ENCODE results near the gene PHACTR1. TPM values are rescaled to one million over a fixed set of nuclear protein-coding genes. Genes with fewer than 3 reads are reported as not detected.

The PHACTR1 gene
- total and polyA plus RNA-seq, 8 donors, result 1.4 to 12.4 (median 9.3) TPM

DNA sequence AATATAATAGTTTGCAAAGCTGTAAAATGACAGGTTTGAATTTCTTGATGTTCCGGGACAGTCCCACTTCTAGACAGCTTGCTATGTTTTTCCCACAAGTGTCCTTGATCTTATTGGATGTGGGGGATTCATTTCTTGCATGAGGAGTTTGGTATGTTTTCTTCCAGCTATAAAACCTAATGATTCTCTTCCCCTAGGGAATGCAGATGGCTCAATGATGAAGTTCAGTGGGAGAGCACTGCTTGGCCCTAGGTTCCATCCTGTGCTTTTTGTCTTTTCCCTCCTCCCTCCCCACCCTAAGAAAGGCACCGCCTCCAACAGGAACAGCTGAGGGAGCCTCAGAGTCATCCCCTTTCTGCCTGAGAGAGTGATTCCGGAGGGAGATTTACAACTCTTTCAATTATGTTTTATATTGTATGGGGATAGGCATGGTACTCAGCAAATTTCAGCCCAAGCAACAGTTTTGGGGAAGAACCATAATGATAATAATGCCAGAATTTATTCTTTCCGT is 149.2 kb downstream of the PHACTR1 start:
- 50 to 57% methylated on average over 4 of the region's 4 CpGs for WGBS, 2 donors
- no peaks in the 10 kb centered on the region for H3K36me3 ChIP-seq
- DNase-seq (no peak), ATAC-seq (no peak), FAIRE-seq (no peak)
- no peaks in the 10 kb centered on the region for H3K4me1 ChIP-seq
- intact Hi-C loops (cut with DNase I), result no loop called here
- H3K9me3 ChIP-seq, result no peaks in the 10 kb centered on the region
- TF ChIP-seq, protein P1, sequence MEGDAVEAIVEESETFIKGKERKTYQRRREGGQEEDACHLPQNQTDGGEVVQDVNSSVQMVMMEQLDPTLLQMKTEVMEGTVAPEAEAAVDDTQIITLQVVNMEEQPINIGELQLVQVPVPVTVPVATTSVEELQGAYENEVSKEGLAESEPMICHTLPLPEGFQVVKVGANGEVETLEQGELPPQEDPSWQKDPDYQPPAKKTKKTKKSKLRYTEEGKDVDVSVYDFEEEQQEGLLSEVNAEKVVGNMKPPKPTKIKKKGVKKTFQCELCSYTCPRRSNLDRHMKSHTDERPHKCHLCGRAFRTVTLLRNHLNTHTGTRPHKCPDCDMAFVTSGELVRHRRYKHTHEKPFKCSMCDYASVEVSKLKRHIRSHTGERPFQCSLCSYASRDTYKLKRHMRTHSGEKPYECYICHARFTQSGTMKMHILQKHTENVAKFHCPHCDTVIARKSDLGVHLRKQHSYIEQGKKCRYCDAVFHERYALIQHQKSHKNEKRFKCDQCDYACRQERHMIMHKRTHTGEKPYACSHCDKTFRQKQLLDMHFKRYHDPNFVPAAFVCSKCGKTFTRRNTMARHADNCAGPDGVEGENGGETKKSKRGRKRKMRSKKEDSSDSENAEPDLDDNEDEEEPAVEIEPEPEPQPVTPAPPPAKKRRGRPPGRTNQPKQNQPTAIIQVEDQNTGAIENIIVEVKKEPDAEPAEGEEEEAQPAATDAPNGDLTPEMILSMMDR (IDR thresholded peaks at IDR 0.05), result no peak
- H3K27me3 ChIP-seq, result peaks cover 0 to 13% (median 0%) of the 10 kb centered on the region in 4 donors
- no peak overlapping the region for H3K4me3 ChIP-seq
- H3K27ac ChIP-seq, result no peak overlapping the region

DNA sequence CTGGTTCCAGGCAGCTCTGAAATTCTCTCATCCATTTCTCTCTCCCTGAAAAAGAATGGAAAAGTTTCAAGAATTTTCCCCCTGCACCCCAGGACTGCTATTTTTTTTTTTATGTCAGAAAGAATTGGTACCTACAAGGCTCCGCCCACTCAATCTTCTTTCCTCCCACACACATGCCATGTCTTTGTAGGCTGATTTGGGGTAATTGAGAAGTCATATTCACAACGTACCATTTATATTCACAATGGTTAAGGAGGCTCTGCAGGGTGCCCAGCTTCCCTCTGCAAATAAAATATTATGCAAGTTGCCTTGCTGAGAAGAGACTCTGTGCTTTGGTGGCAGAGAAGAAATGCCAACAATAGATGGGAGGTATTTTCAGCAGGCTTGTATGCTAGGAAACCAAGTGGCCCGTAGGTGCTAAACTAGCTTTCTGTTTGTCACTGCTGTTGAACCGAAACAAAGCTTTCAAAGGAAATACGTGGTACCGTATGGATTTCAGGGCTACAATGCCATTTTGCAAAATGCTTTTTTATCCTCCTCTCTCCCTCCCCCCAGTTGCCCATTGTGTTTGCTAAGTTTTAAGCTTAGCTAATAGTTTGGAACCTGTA is 150.0 kb downstream of the PHACTR1 start:
- DNase-seq (no peak), FAIRE-seq (no peak), ATAC-seq (no peak)
- no peak overlapping the region for H3K4me3 ChIP-seq
- H3K36me3 ChIP-seq, result no peaks in the 10 kb centered on the region
- 65 to 73% methylated on average over 6 of the region's 6 CpGs for WGBS, 2 donors
- H3K9me3 ChIP-seq, result no peaks in the 10 kb centered on the region
- H3K4me1 ChIP-seq, result no peaks in the 10 kb centered on the region
- intact Hi-C loops (cut with DNase I), result no loop called here
- H3K27me3 ChIP-seq, result peaks cover 0 to 13% (median 0%) of the 10 kb centered on the region in 4 donors
- no peak overlapping the region for H3K27ac ChIP-seq
- TF ChIP-seq, protein P1 (IDR thresholded peaks at IDR 0.05), result no peak

DNA sequence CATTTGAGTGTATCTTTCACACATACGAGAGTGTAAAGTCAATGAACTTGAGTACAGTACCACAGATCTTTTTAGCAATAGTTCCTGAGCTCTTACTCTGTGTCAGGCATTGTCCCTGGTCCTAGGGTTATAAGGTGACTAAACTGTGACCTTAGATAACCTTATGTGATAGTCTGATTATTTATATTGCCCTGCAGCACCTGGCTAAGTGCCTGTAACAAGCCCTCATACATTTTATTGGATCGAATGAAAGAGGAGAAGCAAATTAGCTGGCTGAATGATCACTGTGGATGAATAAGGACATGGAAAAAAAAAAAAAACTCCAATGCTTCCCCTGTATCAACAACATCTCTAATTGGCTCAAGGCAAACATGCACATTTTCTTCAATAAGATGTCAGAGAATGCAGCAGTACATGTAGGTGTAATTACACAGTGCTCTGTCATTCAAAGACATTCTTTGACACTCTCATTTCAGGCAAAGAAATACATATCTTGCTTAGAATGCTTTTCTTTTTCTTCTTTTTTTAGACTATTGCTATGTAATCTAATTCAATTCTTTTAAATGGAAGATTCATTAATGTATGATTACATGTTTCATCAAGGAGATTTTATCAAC is 153.4 kb downstream of the PHACTR1 start:
- no peaks in the 10 kb centered on the region for H3K36me3 ChIP-seq
- no peak overlapping the region for H3K27ac ChIP-seq
- no peaks in the 10 kb centered on the region for H3K4me1 ChIP-seq
- no peak for DNase-seq
- intact Hi-C loops (cut with DNase I), result no loop called here
- no peak overlapping the region for H3K4me3 ChIP-seq
- FAIRE-seq, result no peak
- peaks cover 0 to 13% (median 0%) of the 10 kb centered on the region in 4 donors for H3K27me3 ChIP-seq
- TF ChIP-seq, protein P1 (IDR thresholded peaks at IDR 0.05), result no peak
- WGBS, 2 donors, result 47 to 49% methylated on average over 2 of the region's 2 CpGs
- no peak for ATAC-seq
- no peaks in the 10 kb centered on the region for H3K9me3 ChIP-seq

DNA sequence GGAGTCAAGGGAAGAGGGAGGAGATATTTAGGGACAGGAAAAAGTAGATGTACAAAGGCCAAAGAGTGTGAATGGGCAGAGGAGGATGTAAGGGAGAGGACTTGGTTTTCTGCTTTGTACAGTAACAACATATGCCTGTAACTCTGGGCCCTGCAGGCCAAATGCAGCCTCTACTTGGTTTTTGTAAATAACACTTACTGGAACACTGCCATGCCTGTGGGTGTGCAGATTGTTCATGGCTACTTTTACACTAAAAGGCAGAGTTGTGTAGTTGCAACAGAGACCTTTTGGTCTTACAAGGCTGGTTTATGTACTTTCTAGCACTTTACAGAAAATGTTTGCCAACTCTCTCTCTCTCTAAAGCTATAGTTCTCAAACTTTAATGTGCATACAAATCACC is 157.1 kb downstream of the PHACTR1 start:
- no peaks in the 10 kb centered on the region for H3K9me3 ChIP-seq
- FAIRE-seq (no peak), ATAC-seq (no peak), DNase-seq (no peak)
- no peak overlapping the region for H3K4me3 ChIP-seq
- TF ChIP-seq, protein P1 (IDR thresholded peaks at IDR 0.05), result no peak
- no peaks in the 10 kb centered on the region for H3K4me1 ChIP-seq
- H3K27me3 ChIP-seq, result no peaks in the 10 kb centered on the region
- no peaks in the 10 kb centered on the region for H3K36me3 ChIP-seq
- intact Hi-C loops (cut with DNase I), result no loop called here
- no peak overlapping the region for H3K27ac ChIP-seq

DNA sequence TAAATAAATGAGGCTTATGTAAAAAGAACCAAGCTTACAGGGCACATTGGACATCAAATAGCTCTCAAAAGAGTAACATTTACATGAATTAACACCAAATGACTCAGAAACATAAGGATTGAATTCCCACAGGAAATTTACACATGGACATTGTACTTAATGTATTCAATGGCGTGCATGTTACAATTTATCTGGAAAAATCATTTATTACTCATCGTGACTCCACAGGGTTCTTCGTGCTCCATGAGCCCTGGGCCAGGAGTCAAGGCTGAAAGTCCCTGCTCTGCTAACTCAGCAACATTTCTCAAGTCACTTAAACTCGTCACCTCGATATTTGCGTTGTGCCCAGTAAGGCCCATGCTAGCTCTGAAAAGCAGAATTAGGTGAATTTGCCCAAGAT is 158.5 kb downstream of the PHACTR1 start:
- H3K36me3 ChIP-seq, result no peaks in the 10 kb centered on the region
- FAIRE-seq (no peak), DNase-seq (no peak), ATAC-seq (no peak)
- no peak overlapping the region for H3K4me3 ChIP-seq
- 89 to 90% methylated on average over 6 of the region's 6 CpGs for WGBS, 2 donors
- no peaks in the 10 kb centered on the region for H3K9me3 ChIP-seq
- intact Hi-C loops (cut with DNase I), result no loop called here
- TF ChIP-seq, protein P1 (IDR thresholded peaks at IDR 0.05), result no peak
- no peak overlapping the region for H3K27ac ChIP-seq
- no peaks in the 10 kb centered on the region for H3K4me1 ChIP-seq
- H3K27me3 ChIP-seq, result no peaks in the 10 kb centered on the region

Data from pancreas (tissue), 10 donors.